Mucosa of stomach (tissue), 1 donor: ENCODE measurements around the gene PTPRCAP.

Experiments used
- H3K27me3 ChIP-seq: one replicate; pipeline ENCODE4 v1.7.0; 2013; ENCODE audit warnings: mild to moderate bottlenecking, low read length; ENCODE audit not compliant: control insufficient read depth, insufficient read depth
- H3K36me3 ChIP-seq: one replicate; pipeline ENCODE4 v1.7.0; 2013; ENCODE audit warnings: low read length; ENCODE audit not compliant: control insufficient read depth, insufficient read depth
- H3K4me1 ChIP-seq: one replicate; pipeline ENCODE4 v1.7.0; 2013; ENCODE audit warnings: mild to moderate bottlenecking, low read length; ENCODE audit not compliant: control insufficient read depth, insufficient read depth
- H3K4me3 ChIP-seq: one replicate; pipeline ENCODE4 v1.7.0; 2013; ENCODE audit warnings: low read length
- H3K9ac ChIP-seq: one replicate; pipeline ENCODE4 v1.7.0; 2013; ENCODE audit warnings: mild to moderate bottlenecking, low read length, moderate library complexity
- H3K9me3 ChIP-seq: one replicate; pipeline ENCODE4 v1.7.0; 2013; ENCODE audit warnings: mild to moderate bottlenecking, low read length, moderate library complexity; ENCODE audit not compliant: control insufficient read depth
- donor health status: Pancreatic carcinoma.

The PTPRCAP gene

DNA sequence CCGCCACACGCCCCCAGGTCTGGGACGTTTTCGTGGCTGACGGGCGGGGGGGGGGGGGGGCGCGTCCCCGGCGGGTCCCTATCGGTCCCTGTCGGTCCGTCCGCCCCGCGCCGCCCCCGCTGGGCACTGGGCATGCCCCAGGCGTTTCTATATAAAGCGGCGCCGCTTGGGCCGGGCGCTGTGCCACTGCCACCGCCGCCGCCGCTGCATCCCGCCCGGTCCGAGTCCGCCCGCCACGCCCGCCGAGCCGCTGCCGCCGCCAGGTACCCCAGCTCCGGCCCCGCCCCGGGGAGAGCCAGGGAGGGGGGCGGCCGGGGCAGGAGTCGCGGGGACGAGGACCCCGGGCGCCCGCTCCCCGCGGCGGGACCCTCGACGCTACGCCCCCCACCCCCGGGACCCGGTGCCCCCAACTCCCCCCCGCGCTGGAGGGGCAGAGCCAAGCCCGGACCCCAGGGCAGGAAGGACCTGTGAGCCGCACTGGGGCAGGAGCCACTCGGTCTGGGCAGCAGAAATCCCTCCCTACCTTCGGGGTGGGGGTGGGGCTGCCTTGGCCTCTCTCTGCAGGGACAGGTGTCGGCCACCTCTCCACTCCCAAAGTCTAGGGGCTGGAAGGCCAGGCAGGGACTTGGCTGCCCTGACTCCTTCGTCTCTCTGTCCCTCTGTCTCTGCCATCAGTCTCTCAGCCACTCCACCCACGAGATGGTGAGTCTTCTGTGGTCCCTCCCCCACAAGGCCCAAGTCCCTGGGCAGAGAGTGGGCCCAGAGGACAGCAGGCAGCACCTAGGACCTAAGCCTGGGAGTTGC is 21.8 kb downstream of the PTPRCAP start, which contains the start of gene CARNS1:
Gene CARNS1, plus strand, starts transcription at position 178 of the 804 bp plus-strand sequence. Its CDS starts 522 bp downstream, at position 700.
- H3K36me3 ChIP-seq, result no peaks in the 10 kb centered on the region
- H3K4me3 ChIP-seq, result no peak within 1 kb of the TSS

DNA sequence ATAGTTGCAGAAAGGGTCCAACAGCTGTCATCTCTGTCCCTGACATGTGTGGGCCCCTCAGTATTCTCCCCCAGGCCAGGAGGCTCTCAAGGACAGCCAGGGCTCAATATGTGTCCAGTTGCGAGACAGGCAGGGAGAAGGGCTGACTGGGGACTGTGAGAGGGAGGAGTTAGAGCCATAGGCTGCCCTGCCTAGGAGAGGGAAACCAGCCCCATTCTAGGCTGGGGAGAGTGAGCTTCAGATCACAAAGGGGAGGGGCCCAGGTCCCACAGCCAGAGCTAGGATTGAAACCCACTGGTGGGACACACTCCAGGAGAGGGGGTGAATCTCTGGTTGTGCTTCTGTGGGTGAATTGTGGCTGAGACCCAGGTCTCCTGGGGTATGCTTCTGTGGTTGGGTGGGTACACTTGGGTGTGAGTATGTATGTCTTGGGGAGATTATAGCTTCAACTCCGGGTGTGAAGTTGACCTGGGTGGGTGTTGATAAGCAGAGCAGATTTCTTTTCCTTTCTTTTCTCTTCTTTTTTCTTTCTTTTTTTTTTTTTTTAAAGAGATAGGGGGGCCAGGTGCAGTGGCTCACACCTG is 24.1 kb downstream of the PTPRCAP start:
- no peaks in the 10 kb centered on the region for H3K9me3 ChIP-seq
- H3K4me3 ChIP-seq, result no peak overlapping the region
- H3K4me1 ChIP-seq, result peaks cover 52% of the 10 kb centered on the region
- no peak overlapping the region for H3K9ac ChIP-seq
- no peaks in the 10 kb centered on the region for H3K36me3 ChIP-seq
- H3K27me3 ChIP-seq, result peaks cover 14% of the 10 kb centered on the region

More for the DNA sequence above, 21.8 kb downstream of the PTPRCAP start, which contains the start of gene CARNS1:
- H3K27me3 ChIP-seq, result peaks cover 11% of the 10 kb centered on the region
- no peak within 1 kb of the TSS for H3K9ac ChIP-seq
- no peaks in the 10 kb centered on the region for H3K9me3 ChIP-seq
- peaks cover 56% of the 10 kb centered on the region for H3K4me1 ChIP-seq

DNA sequence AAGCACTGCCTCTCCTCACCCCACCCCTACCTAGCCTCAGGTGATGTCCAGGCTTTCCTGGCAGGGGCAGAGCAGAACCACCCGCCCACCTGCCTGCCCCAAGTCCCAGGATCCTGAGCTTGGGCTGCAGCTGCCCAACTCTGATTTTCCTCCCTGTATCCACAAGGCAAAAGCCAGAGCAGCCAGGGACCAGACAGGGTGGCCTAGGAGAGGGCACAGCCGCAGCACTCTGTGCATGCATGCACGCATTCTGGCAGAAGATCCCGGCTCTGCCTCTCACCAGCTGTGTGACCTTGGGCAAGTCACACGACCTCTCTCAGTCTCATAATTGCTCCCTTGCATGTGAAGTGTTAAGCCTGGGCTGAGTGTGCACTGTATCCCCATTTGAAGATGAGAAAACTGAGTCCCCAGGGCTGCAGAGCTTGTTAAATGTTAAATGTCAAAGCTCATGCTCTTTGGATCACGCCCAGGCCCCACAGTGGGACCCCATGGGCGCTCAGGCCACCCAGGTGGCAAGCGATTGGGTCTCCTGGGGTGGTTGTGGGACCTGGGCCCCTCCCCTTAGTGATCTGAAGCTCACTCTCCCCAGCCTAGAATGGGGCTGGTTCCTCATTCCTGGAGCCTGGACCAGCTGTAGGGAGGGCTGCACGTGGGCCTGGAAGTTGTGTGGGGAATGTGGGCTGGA is 24.8 kb downstream of the PTPRCAP start:
- no peak overlapping the region for H3K9ac ChIP-seq

GRCh38 chr11:67411785-67412152 is 25.7 kb downstream of the PTPRCAP start:
- Histone ChIP-seq H3K27me3 (peaks cover 14% of the 10 kb centered on the region), H3K4me3 (no peak overlapping the region), H3K36me3 (no peaks in the 10 kb centered on the region), H3K9ac (no peak overlapping the region), H3K4me1 (peaks cover 47% of the 10 kb centered on the region), H3K9me3 (no peaks in the 10 kb centered on the region)

More for the DNA sequence above, 24.8 kb downstream of the PTPRCAP start:
- Histone ChIP-seq H3K36me3 (no peaks in the 10 kb centered on the region), H3K4me3 (no peak overlapping the region), H3K4me1 (peaks cover 52% of the 10 kb centered on the region), H3K9me3 (no peaks in the 10 kb centered on the region), H3K27me3 (peaks cover 14% of the 10 kb centered on the region)

DNA sequence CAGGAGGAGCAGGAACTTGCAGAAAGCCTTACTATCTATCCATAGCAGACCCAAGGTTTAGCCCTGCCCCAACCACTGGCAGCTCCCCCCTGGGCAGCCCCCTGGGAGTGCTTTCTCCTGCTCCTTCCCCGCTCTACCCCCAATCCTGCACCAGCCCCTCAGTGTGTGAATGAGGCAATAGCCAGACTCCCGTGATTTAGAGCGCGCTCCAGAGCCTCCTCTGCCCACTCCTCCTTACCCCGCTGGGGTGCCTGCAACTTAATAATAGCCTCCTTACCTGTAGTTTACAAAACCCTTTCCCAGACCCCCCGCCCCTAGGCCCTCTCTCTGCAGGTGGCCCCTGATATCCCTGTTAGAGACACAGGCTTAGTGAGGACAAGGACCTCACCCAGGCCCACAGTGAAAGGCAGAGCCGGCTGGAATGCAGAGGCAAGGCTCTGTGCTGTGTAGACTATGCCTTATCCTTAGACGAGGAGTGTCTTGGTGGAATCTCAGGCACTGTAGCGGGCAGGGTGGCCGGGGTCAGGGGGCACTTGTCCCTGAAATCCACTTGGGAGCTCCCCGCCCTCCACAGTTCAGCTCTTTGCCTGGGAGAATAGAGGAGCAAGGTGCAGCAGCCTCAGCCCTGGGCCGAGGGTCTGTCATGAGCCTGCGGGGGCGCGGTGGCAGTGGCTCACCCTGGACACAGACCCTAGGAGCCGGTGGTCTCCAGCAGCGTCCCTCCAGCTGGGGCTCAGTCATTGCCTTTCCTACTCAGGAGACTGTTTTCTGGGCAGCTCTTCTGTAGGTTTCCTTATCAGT is 26.3 kb downstream of the PTPRCAP start:
- Histone ChIP-seq H3K4me3 (no peak overlapping the region), H3K36me3 (no peaks in the 10 kb centered on the region), H3K27me3 (peaks cover 16% of the 10 kb centered on the region), H3K9ac (no peak overlapping the region), H3K9me3 (no peaks in the 10 kb centered on the region), H3K4me1 (peaks cover 41% of the 10 kb centered on the region)

GRCh38 chr11:67410369-67410831 is 27.1 kb downstream of the PTPRCAP start:
- Histone ChIP-seq H3K9ac (no peak overlapping the region), H3K9me3 (no peaks in the 10 kb centered on the region)

GRCh38 chr11:67409781-67410368 is 27.6 kb downstream of the PTPRCAP start:
- H3K9ac ChIP-seq, result peak overlapping the region; percentile 37
- no peaks in the 10 kb centered on the region for H3K9me3 ChIP-seq
- H3K36me3 ChIP-seq, result no peaks in the 10 kb centered on the region
- peaks cover 33% of the 10 kb centered on the region for H3K4me1 ChIP-seq
- H3K4me3 ChIP-seq, result no peak overlapping the region
- peaks cover 13% of the 10 kb centered on the region for H3K27me3 ChIP-seq

More at GRCh38 chr11:67410369-67410831, 27.1 kb downstream of the PTPRCAP start:
- Histone ChIP-seq H3K4me1 (peaks cover 36% of the 10 kb centered on the region), H3K4me3 (no peak overlapping the region), H3K36me3 (no peaks in the 10 kb centered on the region), H3K27me3 (peaks cover 17% of the 10 kb centered on the region)

GRCh38 chr11:67409261-67409666 is 28.2 kb downstream of the PTPRCAP start:
- H3K4me3 ChIP-seq, result no peak overlapping the region
- H3K27me3 ChIP-seq, result peaks cover 13% of the 10 kb centered on the region
- no peaks in the 10 kb centered on the region for H3K9me3 ChIP-seq
- peaks cover 29% of the 10 kb centered on the region for H3K4me1 ChIP-seq
- peak overlapping the region; percentile 37 for H3K9ac ChIP-seq
- H3K36me3 ChIP-seq, result no peaks in the 10 kb centered on the region

DNA sequence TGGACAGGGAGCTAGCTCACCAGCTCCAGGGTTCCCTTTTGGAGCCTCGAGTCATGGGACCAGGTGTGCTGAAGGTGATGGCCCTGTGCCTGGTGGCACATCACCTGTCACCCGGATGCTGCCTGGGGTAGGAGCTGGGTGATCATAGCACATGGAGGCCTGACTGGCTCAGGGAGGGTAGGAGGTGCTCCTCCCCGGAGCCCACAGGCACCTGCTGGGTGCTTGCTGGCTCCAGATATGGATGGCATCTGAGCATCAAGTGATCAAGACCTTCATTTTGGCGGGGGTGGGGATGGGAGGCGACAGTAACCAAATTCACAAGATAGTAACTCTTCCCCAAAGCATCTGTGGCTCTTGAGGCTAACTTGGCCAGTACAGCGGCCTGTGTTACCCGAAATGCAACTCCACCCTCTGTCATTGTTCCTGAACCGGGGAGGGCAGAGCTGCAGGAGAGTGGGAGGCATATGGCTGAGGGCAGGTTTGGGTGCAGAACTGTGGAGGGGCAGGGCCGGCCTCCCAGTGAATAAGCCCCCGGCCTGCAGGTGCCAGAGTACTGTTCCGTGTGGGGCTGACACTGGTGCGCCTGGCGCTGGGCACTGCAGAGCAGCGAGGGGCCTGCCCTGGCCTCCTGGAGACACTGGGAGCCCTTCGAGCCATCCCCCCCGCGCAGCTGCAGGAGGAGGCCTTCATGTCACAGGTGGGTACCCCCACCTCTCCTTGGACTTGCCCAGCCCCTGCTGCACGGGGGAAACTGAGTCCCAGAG is 28.9 kb downstream of the PTPRCAP start:
- peaks cover 27% of the 10 kb centered on the region for H3K4me1 ChIP-seq

DNA sequence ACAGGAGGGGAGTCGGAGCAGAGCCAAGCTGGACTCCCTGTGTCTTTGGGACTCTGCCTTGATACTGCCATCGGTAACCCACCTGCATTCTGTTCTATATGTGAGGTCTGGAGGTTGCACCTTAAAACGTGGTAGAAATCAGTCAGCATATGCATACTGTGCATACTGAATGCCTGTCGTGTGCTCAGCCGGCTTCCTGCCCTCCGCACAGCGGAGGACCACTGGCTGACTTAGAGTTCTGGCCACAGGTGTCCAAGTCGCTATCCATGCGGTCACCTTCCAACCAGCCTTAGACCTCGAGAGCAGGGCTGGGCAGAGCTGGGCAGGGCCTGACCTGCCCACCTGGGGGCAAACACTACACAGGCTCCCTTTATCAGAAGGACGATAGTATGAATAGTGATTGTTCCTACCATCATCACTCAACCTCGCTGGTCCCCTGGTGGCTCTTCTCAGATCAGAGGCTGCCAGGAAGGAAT is 29.8 kb downstream of the PTPRCAP start:
- no peak overlapping the region for H3K4me3 ChIP-seq
- no peaks in the 10 kb centered on the region for H3K36me3 ChIP-seq
- H3K4me1 ChIP-seq, result peaks cover 23% of the 10 kb centered on the region
- H3K9me3 ChIP-seq, result no peaks in the 10 kb centered on the region
- peaks cover 13% of the 10 kb centered on the region for H3K27me3 ChIP-seq
- H3K9ac ChIP-seq, result no peak overlapping the region

More for the DNA sequence above, 28.9 kb downstream of the PTPRCAP start:
- Histone ChIP-seq H3K4me3 (no peak overlapping the region), H3K36me3 (no peaks in the 10 kb centered on the region), H3K27me3 (peaks cover 13% of the 10 kb centered on the region), H3K9ac (no peak overlapping the region), H3K9me3 (no peaks in the 10 kb centered on the region)
